Measurements from ENCODE around the gene ACACB.

GRCh38 chr12:109114644-109115043, 1.7 kb upstream of the ACACB start:
- TF ChIP-seq CTCF (IDR thresholded peaks at IDR 0.05), result no peak
- no peak for TF ChIP-seq POLR2A (IDR thresholded peaks at IDR 0.05)

Measured in esophagus squamous epithelium (tissue), 4 donors.